Osteoblast (primary cell): ENCODE data around the gene TOP1. TPM values are rescaled to one million over a fixed set of nuclear protein-coding genes. Genes with fewer than 3 reads are reported as not detected.
A peak's percentile ranks its signal among the peaks of the same experiment; 100 is the strongest.

Experiments used
- DNase-seq: peaks from one replicate; pipeline ENCODE4 v3.0.0; 2011; ENCODE audit warnings: low spot score, mixed read lengths; ENCODE audit not compliant: insufficient read length; ENCODE audit errors: missing footprints
- H2AFZ ChIP-seq: 2 replicates; pipeline ENCODE4 v1.6.0; 2011; ENCODE audit warnings: mild to moderate bottlenecking, low read length
- H3K27ac ChIP-seq: 2 replicates; pipeline ENCODE4 v1.5.1; 2011; ENCODE audit warnings: mild to moderate bottlenecking, low read depth, low read length, moderate library complexity
- H3K27me3 ChIP-seq: 2 replicates; pipeline ENCODE4 v1.6.0; 2012; ENCODE audit warnings: mild to moderate bottlenecking, control low read depth, inconsistent platforms, low read length, moderate library complexity; ENCODE audit not compliant: insufficient read depth
- H3K36me3 ChIP-seq: 2 replicates; pipeline ENCODE4 v1.5.1; 2011; ENCODE audit warnings: mild to moderate bottlenecking, low read length, control low read depth, moderate library complexity; ENCODE audit not compliant: insufficient read depth
- H3K4me1 ChIP-seq: 2 replicates; pipeline ENCODE4 v1.5.1; 2011; ENCODE audit warnings: mild to moderate bottlenecking, low read length, control low read depth, moderate library complexity; ENCODE audit not compliant: insufficient read depth
- H3K4me2 ChIP-seq: 2 replicates; pipeline ENCODE4 v1.6.0; 2011; ENCODE audit warnings: mild to moderate bottlenecking, low read length; ENCODE audit not compliant: insufficient read depth
- H3K4me3 ChIP-seq: fragments of 200-600 bp; sonication (generic); 3 replicates; pipeline ENCODE4 v1.5.1; 2012; ENCODE audit warnings: mild to moderate bottlenecking, low read length, inconsistent platforms; ENCODE audit not compliant: insufficient read depth
- H3K79me2 ChIP-seq: 2 replicates; pipeline ENCODE4 v1.6.0; 2012; ENCODE audit warnings: mild to moderate bottlenecking, low read length, control low read depth, inconsistent platforms; ENCODE audit not compliant: insufficient read depth
- H3K9me3 ChIP-seq: 2 replicates; pipeline ENCODE4 v1.5.1; 2011; ENCODE audit warnings: low read depth, low read length, control low read depth
- H4K20me1 ChIP-seq: 2 replicates; pipeline ENCODE4 v1.6.0; 2012; ENCODE audit warnings: mild to moderate bottlenecking, low read length, control low read depth; ENCODE audit not compliant: insufficient read depth
- CTCF ChIP-seq: IDR thresholded peaks from 2 replicates; pipeline ENCODE4 v1.5.1; 2011; ENCODE audit warnings: mild to moderate bottlenecking, low read depth, low read length, moderate library complexity; ENCODE audit errors: extremely low read depth
- total RNA-seq: library from RNA; depleted of rRNA; stranded (reverse); fragments of >200 nt; gene quantifications from 2 replicates; pipeline ENCODE4 v1.2.3, GENCODE V29; 2012

TOP1 gene
- total RNA-seq, 1 donor: 10.5 TPM

GRCh38 chr20:41165001-41165882 lies 136.6 kb downstream of the TOP1 start:
- Histone ChIP-seq H3K9me3 (no peaks in the 10 kb centered on the region), H3K4me2 (no peak overlapping the region), H3K79me2 (peaks cover 7% of the 10 kb centered on the region), H3K27ac (no peak overlapping the region), H3K4me3 (no peak overlapping the region), H3K36me3 (peaks cover 71% of the 10 kb centered on the region), H2AFZ (no peak overlapping the region), H3K4me1 (no peaks in the 10 kb centered on the region), H3K27me3 (no peaks in the 10 kb centered on the region), H4K20me1 (peaks cover 7% of the 10 kb centered on the region)
- peak; percentile 45 for DNase-seq
- no peak for TF ChIP-seq CTCF

- Histone ChIP-seq H3K4me1 (no peaks in the 10 kb centered on the region), H3K9me3 (no peaks in the 10 kb centered on the region), H2AFZ (no peak overlapping the region), H3K79me2 (peaks cover 4% of the 10 kb centered on the region), H4K20me1 (peaks cover 9% of the 10 kb centered on the region), H3K27me3 (no peaks in the 10 kb centered on the region), H3K27ac (no peak overlapping the region), H3K4me3 (no peak overlapping the region), H3K4me2 (no peak overlapping the region), H3K36me3 (peaks cover 75% of the 10 kb centered on the region)
- DNase-seq: peak; percentile 65
- no peak for TF ChIP-seq CTCF
These were observed 137.8 kb downstream of the TOP1 start for GRCh38 chr20:41166201-41167117.

GRCh38 chr20:41167118-41167470 lies 138.5 kb downstream of the TOP1 start:
- H3K36me3 ChIP-seq: peaks cover 79% of the 10 kb centered on the region
- H3K27ac ChIP-seq: no peak overlapping the region
- DNase-seq: no peak
- TF ChIP-seq CTCF: no peak
- H3K79me2 ChIP-seq: peaks cover 4% of the 10 kb centered on the region
- peaks cover 9% of the 10 kb centered on the region for H4K20me1 ChIP-seq
- no peak overlapping the region for H3K4me2 ChIP-seq
- H3K4me1 ChIP-seq: no peaks in the 10 kb centered on the region
- H3K9me3 ChIP-seq: no peaks in the 10 kb centered on the region
- no peak overlapping the region for H2AFZ ChIP-seq
- H3K27me3 ChIP-seq: no peaks in the 10 kb centered on the region
- H3K4me3 ChIP-seq: no peak overlapping the region
